ENCODE results near the gene PDZD7.

The PDZD7 gene

GRCh38 chr10:101020427-101021075 is 10.4 kb downstream of the PDZD7 start:
- DNase-seq (ENCODE audit: insufficient read length, low spot score) (no peak), FAIRE-seq (no peak)

DNA sequence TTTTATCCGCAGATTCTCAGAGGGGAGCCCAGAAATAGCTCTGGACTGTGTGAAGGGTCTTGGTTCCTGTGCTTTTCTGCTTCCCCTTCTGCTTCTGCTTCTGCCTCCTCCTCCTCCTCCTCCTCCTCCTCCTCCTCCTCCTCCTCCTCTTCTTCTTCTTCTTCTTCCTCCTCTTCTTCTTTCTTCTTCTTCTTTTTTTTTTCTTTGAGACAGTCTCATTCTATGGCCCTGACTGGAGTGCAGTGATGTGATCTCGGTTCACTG is 11.6 kb downstream of the PDZD7 start:
- no peak for DNase-seq (ENCODE audit: insufficient read length, low spot score)
- FAIRE-seq, result no peak

DNA sequence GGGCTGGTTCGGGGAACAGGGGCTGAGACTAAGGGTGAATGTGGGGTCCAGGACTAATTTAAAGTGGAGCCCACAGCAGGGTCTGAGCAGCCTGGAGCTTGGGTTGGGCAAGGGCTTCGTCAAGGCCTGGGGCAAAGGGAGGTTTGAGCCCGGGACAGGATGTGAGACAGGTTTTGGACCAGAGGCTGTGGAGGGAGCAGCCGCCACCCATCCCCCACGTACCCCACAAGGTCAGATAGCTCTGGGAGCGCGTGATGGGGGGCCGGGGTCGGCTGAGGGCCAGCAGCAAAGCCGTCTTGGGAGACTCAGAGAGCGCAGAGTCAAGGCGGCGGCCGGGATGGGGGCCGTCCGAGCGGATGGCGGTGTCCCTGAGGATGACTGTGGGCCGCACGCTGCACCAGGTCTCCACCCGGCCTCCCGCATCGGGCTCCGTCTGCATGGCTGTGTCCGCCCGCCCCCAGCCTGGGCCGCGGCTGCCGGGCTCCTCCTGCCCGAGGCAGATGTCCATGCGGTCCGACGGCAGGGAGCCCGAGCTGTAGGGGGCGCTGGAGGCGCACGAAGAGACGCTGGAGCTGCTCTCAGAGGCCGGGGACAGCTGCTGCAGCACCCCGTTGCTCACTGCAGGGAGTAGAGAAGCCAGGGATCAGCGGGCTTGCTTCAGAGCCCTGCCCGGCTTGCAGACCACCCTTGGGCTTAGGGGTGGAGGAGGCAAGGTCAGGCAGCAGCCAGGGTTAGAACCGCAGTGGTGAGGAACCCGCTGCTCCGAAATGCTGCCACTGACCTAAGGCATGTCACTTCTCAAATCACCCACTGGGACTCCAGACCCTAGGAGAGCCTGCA is 12.1 kb downstream of the PDZD7 start:
- FAIRE-seq (peak; percentile 18), DNase-seq (ENCODE audit: insufficient read length, low spot score) (peak; percentile 68)

DNA sequence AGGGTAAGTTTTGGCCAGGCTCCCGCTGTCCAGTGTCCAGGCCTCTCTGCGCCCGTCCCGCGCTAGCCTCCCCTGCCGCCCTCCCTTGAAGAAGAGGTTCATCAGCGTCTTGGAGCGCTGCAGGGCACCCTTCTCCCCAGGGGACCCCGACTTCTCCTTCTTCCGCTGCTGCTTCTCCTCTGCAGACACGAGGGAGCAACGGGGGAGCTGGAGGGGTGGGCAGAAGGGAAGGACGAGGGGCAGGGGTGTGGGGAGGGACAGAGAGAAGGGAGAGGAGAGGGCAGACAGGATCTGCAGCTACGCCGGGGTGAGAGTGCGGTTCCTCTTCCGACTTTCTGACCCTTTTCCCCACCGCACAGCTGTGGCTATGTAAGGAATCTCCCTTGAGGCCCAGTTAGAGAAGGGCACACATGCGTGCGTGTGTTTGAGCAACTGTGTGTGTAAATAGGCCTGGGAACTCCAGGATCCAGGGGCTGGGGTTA is 12.8 kb downstream of the PDZD7 start:
- DNase-seq (ENCODE audit: insufficient read length, low spot score) (no peak), FAIRE-seq (no peak)

- FAIRE-seq (no peak), DNase-seq (ENCODE audit: insufficient read length, low spot score) (no peak)
Observed at GRCh38 chr10:101016814-101017213, 14.1 kb downstream of the PDZD7 start.

DNA sequence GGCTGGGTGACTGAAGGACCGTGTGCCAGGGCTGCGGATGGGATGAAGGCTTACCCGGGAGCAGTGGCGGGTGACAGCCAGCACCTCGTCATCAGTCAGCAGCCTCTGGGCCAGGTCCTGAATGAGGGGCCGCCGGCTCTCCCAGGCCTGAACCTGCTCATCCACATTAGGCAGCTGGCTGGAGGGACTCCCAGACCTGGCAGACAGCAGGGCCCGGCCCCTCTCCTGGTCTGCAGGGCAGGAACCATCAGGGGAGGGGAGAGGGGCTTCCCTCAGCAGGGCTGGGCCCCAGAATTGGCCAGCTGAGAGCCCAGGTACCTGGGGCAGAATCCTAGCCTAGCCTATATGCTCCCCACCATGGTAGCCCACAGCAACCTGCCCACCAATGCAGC is 15.4 kb downstream of the PDZD7 start:
- DNase-seq (ENCODE audit: insufficient read length, low spot score) (no peak), FAIRE-seq (no peak)

- DNase-seq (ENCODE audit: insufficient read length, low spot score), result no peak
- no peak for FAIRE-seq
Observed at GRCh38 chr10:101014966-101015581, 15.9 kb downstream of the PDZD7 start.

- peak; percentile 82 for DNase-seq (ENCODE audit: insufficient read length, low spot score)
- FAIRE-seq, result peak; percentile 82
Observed at GRCh38 chr10:101014230-101014884, 16.6 kb downstream of the PDZD7 start.

- FAIRE-seq (no peak), DNase-seq (ENCODE audit: insufficient read length, low spot score) (no peak)
Observed at GRCh38 chr10:101013365-101013825, 17.5 kb downstream of the PDZD7 start.

DNA sequence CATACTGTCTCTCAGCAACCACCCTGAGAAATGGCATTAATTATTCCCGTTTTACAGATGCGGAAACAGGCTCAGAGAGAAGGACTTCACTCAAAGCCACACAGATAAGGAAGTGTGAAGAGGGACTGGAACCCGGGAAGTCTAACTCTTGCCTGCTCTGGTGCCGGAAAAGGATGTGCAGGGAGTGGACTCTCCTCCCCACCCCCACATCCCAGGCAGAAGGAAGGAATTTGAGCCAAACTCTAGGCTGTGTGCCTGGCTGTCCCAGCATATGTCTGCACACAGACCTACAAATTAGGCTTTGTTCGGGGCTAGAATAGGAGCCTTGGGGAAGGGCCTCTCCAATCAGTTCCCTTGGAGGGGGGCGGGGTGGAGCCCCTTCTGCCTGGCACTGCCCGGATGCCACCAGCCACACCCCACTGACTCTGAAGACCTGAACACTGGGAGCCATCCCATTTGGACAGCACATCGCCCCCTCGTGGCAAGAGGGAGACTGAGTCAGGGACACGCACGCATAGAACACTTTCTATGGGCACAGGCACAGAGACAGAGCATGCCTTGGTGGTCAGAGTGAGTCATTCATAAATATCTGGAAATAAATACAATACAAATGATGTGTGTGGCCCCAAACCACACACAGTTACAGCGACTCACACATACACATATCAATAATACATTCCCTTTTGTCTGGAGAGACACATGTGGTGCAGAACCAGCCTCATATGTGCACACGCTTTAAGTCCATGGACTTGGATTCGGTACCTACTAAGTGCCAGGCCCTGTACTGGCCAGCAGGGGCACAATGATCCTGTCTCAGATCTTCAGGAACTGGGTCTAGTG is 18.2 kb downstream of the PDZD7 start:
- DNase-seq (ENCODE audit: insufficient read length, low spot score) (peak; percentile 90), FAIRE-seq (peak; percentile 93)

DNA sequence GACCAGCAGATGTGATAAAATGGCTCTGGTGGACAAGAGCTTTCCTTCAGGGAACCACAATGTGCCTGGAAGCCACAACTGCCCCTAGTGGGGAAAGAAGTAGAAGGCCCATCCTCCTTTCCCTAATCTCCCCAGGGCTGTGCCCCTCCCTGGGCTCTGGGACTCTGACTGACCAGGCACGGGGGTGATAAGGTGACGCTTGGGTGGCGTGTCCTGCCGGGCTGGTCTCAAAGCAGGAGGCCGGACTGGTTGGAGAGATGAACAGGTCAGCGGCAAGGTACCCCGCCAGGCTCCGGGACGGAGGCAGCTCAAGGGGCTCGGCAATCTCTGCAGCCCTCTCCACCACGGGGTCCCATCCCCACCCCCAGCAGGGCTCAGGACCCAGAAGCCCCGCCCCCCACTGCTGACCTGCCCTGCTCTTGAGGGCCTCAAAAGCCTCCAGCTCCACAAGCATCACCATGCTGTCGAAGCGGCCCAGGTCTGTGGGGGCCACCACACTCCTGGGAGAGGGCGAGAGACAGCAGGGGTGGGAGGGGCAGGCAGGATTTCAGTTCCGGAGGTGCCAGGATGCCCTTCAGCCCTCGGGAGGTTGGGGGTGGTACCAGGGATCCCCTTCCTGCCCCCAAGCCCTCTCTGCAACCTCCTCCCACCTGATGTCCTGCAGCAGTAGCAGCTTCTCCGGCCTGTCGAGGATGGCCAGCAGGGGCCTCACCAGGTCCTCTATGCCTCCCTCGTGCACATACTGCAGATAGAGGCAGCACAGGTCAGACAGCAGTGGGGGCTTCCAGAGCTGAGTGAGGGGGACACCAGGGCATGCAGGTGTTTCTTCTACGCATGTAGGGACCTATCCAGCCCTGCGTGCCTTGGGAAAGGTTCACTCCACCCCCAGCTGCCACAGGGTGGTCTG is 19.2 kb downstream of the PDZD7 start:
- no peak for FAIRE-seq
- DNase-seq (ENCODE audit: insufficient read length, low spot score), result no peak

GRCh38 chr10:101010329-101010728 is 20.6 kb downstream of the PDZD7 start:
- FAIRE-seq (no peak), DNase-seq (ENCODE audit: insufficient read length, low spot score) (no peak)

DNA sequence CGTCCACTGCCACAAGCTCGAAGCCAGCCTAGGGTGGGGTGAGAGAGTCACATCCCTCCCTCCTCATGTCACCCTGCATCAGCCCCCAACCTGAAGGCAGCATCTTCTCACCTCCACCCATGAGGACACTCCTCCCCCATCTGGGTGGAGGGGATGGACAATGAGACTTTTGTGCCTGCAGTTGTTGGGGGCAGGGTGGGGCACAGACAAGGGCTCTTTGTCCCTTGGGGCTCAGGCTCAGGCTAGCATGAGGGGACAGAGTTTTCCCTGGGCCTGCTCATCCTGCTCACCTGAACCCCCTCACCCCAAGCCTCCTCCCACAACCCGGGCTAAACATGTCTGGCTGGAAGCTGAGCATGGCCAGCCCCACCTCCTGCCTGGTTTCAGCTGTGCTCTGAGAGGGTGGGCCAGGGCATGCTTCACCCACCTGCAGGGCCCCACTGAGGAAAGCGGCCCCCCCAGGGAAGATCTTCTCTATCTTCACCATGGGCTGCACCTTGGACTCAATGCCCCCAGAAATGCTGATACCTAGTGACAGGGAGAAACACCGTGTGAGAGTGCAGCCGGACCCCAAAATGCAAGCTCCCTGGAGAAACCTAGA is 22.0 kb downstream of the PDZD7 start:
- DNase-seq (ENCODE audit: insufficient read length, low spot score) (no peak), FAIRE-seq (no peak)

GRCh38 chr10:101007915-101008822 is 22.8 kb downstream of the PDZD7 start:
- DNase-seq (ENCODE audit: insufficient read length, low spot score) (no peak), FAIRE-seq (no peak)

GRCh38 chr10:101007099-101007711 is 23.7 kb downstream of the PDZD7 start:
- no peak for DNase-seq (ENCODE audit: insufficient read length, low spot score)
- FAIRE-seq, result no peak

DNA sequence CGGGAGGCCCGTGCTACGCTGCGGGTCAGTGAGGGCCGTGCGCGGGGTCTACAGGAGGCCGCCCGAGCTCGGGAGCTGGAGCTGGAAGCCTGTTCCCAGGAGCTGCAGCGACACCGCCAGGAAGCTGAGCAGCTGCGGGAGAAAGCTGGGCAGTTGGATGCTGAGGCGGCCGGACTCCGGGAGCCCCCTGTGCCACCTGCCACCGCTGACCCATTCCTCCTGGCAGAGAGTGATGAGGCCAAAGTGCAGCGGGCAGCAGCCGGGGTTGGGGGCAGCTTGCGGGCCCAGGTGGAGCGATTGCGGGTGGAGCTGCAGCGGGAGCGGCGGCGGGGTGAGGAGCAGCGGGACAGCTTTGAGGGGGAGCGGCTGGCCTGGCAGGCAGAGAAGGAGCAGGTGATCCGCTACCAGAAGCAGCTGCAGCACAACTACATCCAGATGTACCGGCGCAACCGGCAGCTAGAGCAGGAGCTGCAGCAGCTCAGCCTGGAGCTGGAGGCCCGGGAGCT is 24.3 kb downstream of the PDZD7 start:
- DNase-seq (ENCODE audit: insufficient read length, low spot score) (no peak), FAIRE-seq (no peak)

DNA sequence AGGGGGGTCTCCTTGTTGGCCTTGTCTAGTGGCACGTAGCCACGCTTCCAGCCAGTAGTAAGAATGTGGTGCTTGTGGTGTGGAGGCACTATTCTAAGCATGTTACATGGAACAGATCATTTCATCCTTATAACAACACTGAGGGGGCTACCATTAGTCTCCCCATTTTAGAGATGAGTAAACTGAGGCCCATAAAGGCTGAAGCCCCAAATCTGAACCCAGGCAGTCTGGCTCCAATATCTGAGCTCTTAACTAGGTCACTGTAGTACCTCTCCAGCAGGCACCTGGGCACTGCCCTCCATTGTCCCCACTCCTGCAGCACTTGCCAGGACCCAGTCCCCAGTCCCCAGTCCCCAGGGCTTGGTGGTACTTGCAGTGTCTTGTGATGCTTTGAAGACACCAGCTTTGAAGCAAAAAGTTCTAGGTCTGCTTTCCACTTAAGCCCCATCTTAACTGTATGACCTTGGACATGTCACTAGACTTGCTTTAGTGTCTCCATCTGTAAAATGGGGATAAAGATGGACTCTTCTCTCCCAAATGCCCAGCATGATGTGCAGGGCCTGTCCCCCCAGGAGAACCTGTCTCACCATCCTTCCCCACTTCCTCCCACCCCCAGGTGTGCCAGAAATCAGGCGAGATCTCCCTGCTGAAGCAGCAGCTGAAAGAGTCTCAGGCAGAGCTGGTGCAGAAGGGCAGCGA is 24.9 kb downstream of the PDZD7 start:
- no peak for FAIRE-seq
- DNase-seq (ENCODE audit: insufficient read length, low spot score), result no peak
